MM.1S (cell line): Measurements from ENCODE around the gene PSORS1C1.

Source experiments
- DNase-seq: peaks from one replicate; pipeline ENCODE4 v3.0.0-alpha.2; 2015
- H2AFZ ChIP-seq: fragments of 300-600 bp; sonication (generic); 2 replicates; pipeline ENCODE4 v1.6.0; 2016; ENCODE audit warnings: antibody characterized with exemption, low read length
- H3F3A ChIP-seq: fragments of 300-600 bp; sonication (generic); 2 replicates; pipeline ENCODE4 v1.6.1; 2016; ENCODE audit warnings: mild to moderate bottlenecking, antibody characterized with exemption, low read length, moderate library complexity, mixed read lengths; ENCODE audit not compliant: insufficient read depth
- H3K27ac ChIP-seq: fragments of 300-600 bp; sonication (generic); 2 replicates; pipeline ENCODE4 v1.5.1; 2016; ENCODE audit warnings: mild to moderate bottlenecking, low read length
- H3K27me3 ChIP-seq: fragments of 300-600 bp; sonication (generic); replicated peaks from 2 replicates; pipeline ENCODE4 v1.6.0; 2016; ENCODE audit warnings: low read length; ENCODE audit not compliant: insufficient read depth
- H3K36me3 ChIP-seq: fragments of 300-600 bp; sonication (generic); replicated peaks from 2 replicates; pipeline ENCODE4 v1.6.1; 2016; ENCODE audit warnings: mild to moderate bottlenecking, low read length, mixed read lengths; ENCODE audit not compliant: insufficient read depth
- H3K4me1 ChIP-seq: fragments of 300-600 bp; sonication (generic); 2 replicates; pipeline ENCODE4 v1.6.1; 2016; ENCODE audit warnings: low read length, mixed read lengths
- H3K4me2 ChIP-seq: fragments of 300-600 bp; sonication (generic); 2 replicates; pipeline ENCODE4 v1.6.0; 2016; ENCODE audit warnings: low read depth, low read length
- H3K4me3 ChIP-seq: fragments of 300-600 bp; sonication (generic); 2 replicates; pipeline ENCODE4 v1.5.1; 2016; ENCODE audit warnings: low read length, mixed read lengths
- H3K79me2 ChIP-seq: fragments of 300-600 bp; sonication (generic); 2 replicates; pipeline ENCODE4 v1.6.1; 2016; ENCODE audit warnings: mixed run types, low read length, mixed read lengths
- H3K9ac ChIP-seq: fragments of 300-600 bp; sonication (generic); 2 replicates; pipeline ENCODE4 v1.6.1; 2016; ENCODE audit warnings: low read length, mixed read lengths
- H3K9me2 ChIP-seq: fragments of 300-600 bp; sonication (generic); replicated peaks from 2 replicates; pipeline ENCODE4 v1.6.1; 2016; ENCODE audit warnings: mild to moderate bottlenecking, low read length, mixed read lengths; ENCODE audit not compliant: insufficient read depth
- H3K9me3 ChIP-seq: fragments of 300-600 bp; sonication (generic); replicated peaks from 2 replicates; pipeline ENCODE4 v1.6.1; 2016; ENCODE audit warnings: mild to moderate bottlenecking, low read length, mixed read lengths; ENCODE audit not compliant: insufficient read depth
- H4K20me1 ChIP-seq: fragments of 300-600 bp; sonication (generic); 2 replicates; pipeline ENCODE4 v1.6.1; 2016; ENCODE audit warnings: mild to moderate bottlenecking, low read length, moderate library complexity, mixed read lengths; ENCODE audit not compliant: insufficient read depth
- CTCF ChIP-seq: fragments of 300-600 bp; sonication (generic); IDR thresholded peaks from 2 replicates; pipeline ENCODE4 v1.5.1; 2016; ENCODE audit warnings: antibody characterized with exemption, low read length, mixed read lengths
- EZH2 ChIP-seq: fragments of 300-600 bp; sonication (generic); optimal IDR thresholded peaks from 2 replicates; pipeline ENCODE3; 2017; ENCODE audit warnings: low read depth, mild to moderate bottlenecking, antibody characterized with exemption, low read length, mixed read lengths
- EZH2phosphoT487 ChIP-seq: fragments of 300-600 bp; sonication (generic); IDR thresholded peaks from 2 replicates; pipeline ENCODE4 v1.6.1; 2018; ENCODE audit warnings: antibody characterized with exemption, low read length

Gene PSORS1C1

GRCh38 chr6:31068669-31069340, 45.8 kb upstream of the PSORS1C1 start:
- Histone ChIP-seq H3K27ac (no peak overlapping the region), H3K9me3 (no peaks in the 10 kb centered on the region), H3K9me2 (no peaks in the 10 kb centered on the region), H3K4me2 (no peak overlapping the region), H3K36me3 (no peaks in the 10 kb centered on the region), H3F3A (no peaks in the 10 kb centered on the region), H2AFZ (no peak overlapping the region), H3K4me3 (no peak overlapping the region), H3K79me2 (no peaks in the 10 kb centered on the region), H3K27me3 (no peaks in the 10 kb centered on the region; the same call in 1 of the 2 replicates), H4K20me1 (no peaks in the 10 kb centered on the region), H3K4me1 (no peaks in the 10 kb centered on the region), H3K9ac (no peak overlapping the region)
- peak; percentile 63 for DNase-seq
- TF ChIP-seq CTCF, result peak; percentile 78
- TF ChIP-seq EZH2, result no peak

GRCh38 chr6:31070711-31071197, 43.8 kb upstream of the PSORS1C1 start:
- no peaks in the 10 kb centered on the region for H3K9me3 ChIP-seq
- no peaks in the 10 kb centered on the region for H3K9me2 ChIP-seq
- H3K4me3 ChIP-seq, result no peak overlapping the region
- H3K36me3 ChIP-seq, result no peaks in the 10 kb centered on the region
- TF ChIP-seq CTCF, result peak; percentile 28; the same call in 1 of the 2 replicates
- no peak for TF ChIP-seq EZH2
- H3K9ac ChIP-seq, result no peak overlapping the region
- H2AFZ ChIP-seq, result no peak overlapping the region
- no peaks in the 10 kb centered on the region; the same call in 1 of the 2 replicates for H3K27me3 ChIP-seq
- H3K27ac ChIP-seq, result no peak overlapping the region
- no peaks in the 10 kb centered on the region for H3F3A ChIP-seq
- H3K4me1 ChIP-seq, result no peaks in the 10 kb centered on the region
- no peak for DNase-seq
- no peaks in the 10 kb centered on the region for H3K79me2 ChIP-seq
- H3K4me2 ChIP-seq, result no peak overlapping the region
- no peaks in the 10 kb centered on the region for H4K20me1 ChIP-seq

GRCh38 chr6:31074401-31074800, 40.2 kb upstream of the PSORS1C1 start:
- no peaks in the 10 kb centered on the region for H3K79me2 ChIP-seq
- H3K4me1 ChIP-seq, result no peaks in the 10 kb centered on the region
- no peaks in the 10 kb centered on the region for H3K36me3 ChIP-seq
- no peaks in the 10 kb centered on the region for H3K9me3 ChIP-seq
- no peak overlapping the region for H3K4me3 ChIP-seq
- H3K9ac ChIP-seq, result no peak overlapping the region
- H3K27me3 ChIP-seq, result no peaks in the 10 kb centered on the region
- no peaks in the 10 kb centered on the region for H3K9me2 ChIP-seq
- H3K4me2 ChIP-seq, result no peak overlapping the region
- no peak overlapping the region for H3K27ac ChIP-seq
- no peaks in the 10 kb centered on the region for H4K20me1 ChIP-seq
- DNase-seq, result no peak
- H3F3A ChIP-seq, result no peaks in the 10 kb centered on the region
- TF ChIP-seq EZH2 (no peak), CTCF (no peak), EZH2phosphoT487 (no peak)
- H2AFZ ChIP-seq, result no peak overlapping the region
